Epithelial cell of umbilical artery (primary cell): ENCODE data around the gene FAM83G. TPM values are rescaled to one million over a fixed set of nuclear protein-coding genes. Genes with fewer than 3 reads are reported as not detected.

Source experiments
- total RNA-seq: library from RNA; depleted of rRNA; stranded (reverse); fragments of >200 nt; gene quantifications from 2 replicates; pipeline ENCODE4 v1.2.3, GENCODE V29; 2014

Gene FAM83G
- 7.1 and 8.2 TPM in 2 replicates for total RNA-seq

DNA sequence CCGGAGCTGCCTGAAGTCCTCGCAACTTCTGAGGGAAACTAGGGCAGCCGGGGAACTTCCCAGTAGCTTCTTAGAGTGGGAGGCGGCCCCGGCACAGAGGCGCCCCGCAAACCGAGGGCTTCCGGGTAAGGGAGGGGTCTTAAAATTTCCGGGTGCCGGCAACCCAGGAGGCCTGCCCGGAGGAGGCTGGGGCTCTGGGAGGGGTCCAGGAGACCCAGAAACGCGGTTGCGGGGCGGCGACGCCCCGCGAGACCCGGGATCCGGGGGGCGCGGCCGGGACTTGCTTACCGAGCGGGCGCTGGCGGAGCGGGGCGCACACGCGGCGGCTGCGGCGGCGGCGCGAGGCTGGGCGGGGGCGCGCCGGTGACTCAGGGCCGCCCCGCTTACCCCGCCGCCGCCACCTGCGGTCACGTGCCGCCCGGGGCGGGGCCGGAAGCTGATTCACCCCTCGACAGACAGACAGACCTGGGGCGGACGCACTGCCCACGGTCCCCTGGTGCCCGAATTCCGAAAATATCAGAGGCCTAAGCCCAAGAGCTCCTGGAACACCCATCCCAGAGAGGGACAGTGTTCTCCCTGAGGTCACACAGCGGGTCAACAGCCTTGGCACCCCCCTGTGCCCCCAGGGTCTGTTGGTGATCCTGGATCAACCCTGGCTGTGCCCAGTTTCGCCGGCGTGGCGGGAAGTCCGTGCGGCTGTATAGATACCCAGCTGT lies at the start of gene FAM83G:
Gene FAM83G, minus strand, starts transcription at position 344 of the 716 bp plus-strand sequence. CDS start 723 bp downstream, outside the sequence.

GRCh38 chr17:19046782-19047375 lies 42.3 kb upstream of the FAM83G start, which contains the start of gene GRAP:
TSS of gene GRAP (minus strand) at chr17:19046957. CDS start at chr17:19046926, 31 bp downstream.

GRCh38 chr17:18951941-18952842 lies 52.4 kb downstream of the FAM83G start, which contains the start of gene SLC5A10:
TSS of gene SLC5A10 (plus strand) at chr17:18952165. CDS start at chr17:18952206, 41 bp downstream.

Other genes starting within 250 kb of the FAM83G start
- gene TVP23B, start 223.6 kb downstream of the FAM83G start, total RNA-seq, result 76.7 and 79.3 TPM in 2 replicates
- 42.6 and 52.0 TPM in 2 replicates for gene PRPSAP2, start 146.6 kb downstream of the FAM83G start, total RNA-seq
- gene SLC5A10, start 52.6 kb downstream of the FAM83G start, total RNA-seq, result not detected in 2 replicates
- gene GRAP, start 42.2 kb upstream of the FAM83G start, total RNA-seq, result 19.0 and 41.6 TPM in 2 replicates
- 7.0 and 8.4 TPM in 2 replicates for gene GRAPL, start 122.8 kb upstream of the FAM83G start, total RNA-seq
- gene EPN2, start 232.6 kb upstream of the FAM83G start, total RNA-seq, result 23.7 and 31.0 TPM in 2 replicates